HepG2 (cell line): ENCODE results near the gene USP38. TPM values are rescaled to one million over a fixed set of nuclear protein-coding genes. Genes with fewer than 3 reads are reported as not detected.
A peak's percentile ranks its signal among the peaks of the same experiment; 100 is the strongest.
"Not testable (repeated sequence)": the region's sequence is repeated elsewhere in the genome, so short reads cannot be mapped to it uniquely, and the experiment has no call there.

Experiments used
- ATAC-seq: fragments of 200-7000 bp; cut with Tn5 transposase; 3 replicates; pipeline ENCODE4 v1.9.1; 2020; ENCODE audit warnings: mild to moderate bottlenecking, moderate library complexity
- BruUV-seq: library from RNA; stranded (reverse); fragments of 400-500 nt; replicated peaks from 2 replicates; lab custom pipeline; 2021; lab: Mats Ljungman, UMichigan
- CTCF ChIA-PET: fragments of 300-600 bp; formaldehyde crosslinking; extraction: SDS; loops from one replicate; lab custom pipeline; 2021; ENCODE audit warnings: low total read pairs, inconsistent platforms, low intra/inter-chr PET ratio; lab: Yijun Ruan, JAX
- POLR2A ChIA-PET: fragments of 350-600 bp; sonication (Branson Sonifier 250); formaldehyde crosslinking; loops from one replicate; lab custom pipeline; 2020; ENCODE audit warnings: antibody characterized with exemption, inconsistent platforms; lab: Yijun Ruan, JAX
- DNase-seq: peaks from one replicate; pipeline ENCODE4 v3.0.0-alpha.2; 2015; ENCODE audit warnings: low spot score
- FAIRE-seq: peaks from 3 replicates; lab custom pipeline; 2011; peaks lifted over from hg19 to GRCh38; lab: Jason Lieb, UNC
- H2AFZ ChIP-seq: one replicate; pipeline ENCODE4 v1.6.1; 2011; ENCODE audit warnings: low read length, inconsistent platforms
- H3K27ac ChIP-seq: fragments of 300-600 bp; 3 replicates; pipeline ENCODE4 v1.8.0; 2011; ENCODE audit warnings: mixed run types, mild to moderate bottlenecking, mixed read lengths, low read length, inconsistent platforms; ENCODE audit not compliant: insufficient read depth; ENCODE audit errors: extremely low read length
- H3K27me3 ChIP-seq, 2 experiments: fragments of 200-600 bp in 1 of 2; 2 replicates in 1 of 2; 3 replicates in 1 of 2; pipeline versions ENCODE4 v1.6.0 to v1.8.0; 2011; ENCODE audit warnings: low read length in 2 of 2, mild to moderate bottlenecking in 2 of 2, moderate library complexity in 2 of 2, inconsistent platforms in 1 of 2; ENCODE audit not compliant: insufficient read depth in 2 of 2, control insufficient read depth in 1 of 2
- H3K36me3 ChIP-seq, 2 experiments: fragments of 200-600 bp in 1 of 2; replicated peaks in 1 of 2; 2 replicates in 1 of 2; 3 replicates in 1 of 2; pipeline versions ENCODE4 v1.5.1 to v1.8.0; 2011; ENCODE audit warnings: low read length in 2 of 2, inconsistent platforms in 1 of 2; ENCODE audit not compliant: insufficient read depth in 2 of 2, control insufficient read depth in 1 of 2
- H3K4me1 ChIP-seq: 2 replicates; pipeline ENCODE4 v1.5.1; 2012; ENCODE audit warnings: low read length, inconsistent platforms; ENCODE audit not compliant: insufficient read depth
- H3K4me2 ChIP-seq: 2 replicates; pipeline ENCODE4 v1.6.0; 2011; ENCODE audit warnings: low read depth, low read length, inconsistent platforms
- H3K4me3 ChIP-seq, 3 experiments: fragments of 200-600 bp in 1 of 3; sonication (generic), shearing (Covaris generic) in 1 of 3; replicated peaks in 1 of 3; 2 replicates each; pipeline ENCODE4 v1.5.1; 2011 to 2016; ENCODE audit warnings: low read length in 3 of 3, inconsistent platforms in 2 of 3, low read depth in 2 of 3, mild to moderate bottlenecking in 2 of 3, control low read depth in 1 of 3, mixed read lengths in 1 of 3; ENCODE audit not compliant: insufficient read depth in 1 of 3
- H3K79me2 ChIP-seq: one replicate; pipeline ENCODE4 v1.6.1; 2011; ENCODE audit warnings: low read length, inconsistent platforms; ENCODE audit not compliant: insufficient read depth
- H3K9ac ChIP-seq: 2 replicates; pipeline ENCODE4 v1.6.0; 2011; ENCODE audit warnings: mild to moderate bottlenecking, low read depth, low read length, inconsistent platforms; ENCODE audit not compliant: insufficient read depth
- H3K9me3 ChIP-seq: 2 replicates; pipeline ENCODE4 v1.5.1; 2012; ENCODE audit warnings: mild to moderate bottlenecking, low read length
- H4K20me1 ChIP-seq: 2 replicates; pipeline ENCODE4 v1.6.0; 2011; ENCODE audit warnings: inconsistent platforms, mild to moderate bottlenecking, low read length, moderate library complexity; ENCODE audit not compliant: insufficient read depth
- MAFF ChIP-seq: IDR thresholded peaks from 2 replicates; pipeline ENCODE4 v1.6.1; 2011; ENCODE audit warnings: low read depth, low read length, improper control_type of control experiment
- MAFK ChIP-seq, 2 experiments: IDR thresholded peaks in 1 of 2; conservative IDR thresholded peaks in 1 of 2; 2 replicates each; pipeline ENCODE4 v1.6.1; 2011; ENCODE audit warnings: improper control_type of control experiment in 2 of 2, low read length in 2 of 2
- NR2F1 ChIP-seq, 2 experiments: fragments of 450-650 bp in 1 of 2; formaldehyde crosslinking in 1 of 2; IDR thresholded peaks; 2 replicates each; pipeline versions ENCODE4 v1.5.0 to v1.6.1; 2016 to 2020; ENCODE audit warnings: mild to moderate bottlenecking in 1 of 2, missing compliant biosample characterization in 1 of 2, missing genetic modification reagents in 1 of 2, moderate library complexity in 1 of 2
- WGBS: methylation state at CpG from one replicate; pipeline ENCODE4 v1.1.6; 2017; ENCODE audit warnings: low lambda C conversion rate; 5-methylcytosine and 5-hydroxymethylcytosine counted together
- in situ Hi-C: cut with HindIII; loops from 2 replicates; pipeline ENCODE4 v1.10.0; 2017; ENCODE audit warnings: low pct_unique_long_range_greater_than_20kb; ENCODE audit not compliant: extremely low pct_ligation_motif_present
- intact Hi-C: fragments of 100-400 bp; cut with micrococcal nuclease; formaldehyde crosslinking; loops from one replicate; pipeline ENCODE4 v1.10.0; 2022; ENCODE audit not compliant: unreplicated experiment
- polyA plus RNA-seq, 8 experiments: library from polyadenylated mRNA; depleted of rRNA in 3 of 8; stranded (reverse) in 7 of 8; unstranded in 1 of 8; fragments of >200 nt; fragmentation: Illumina TruSeq in 4 of 8; extraction: Trizol in 4 of 8; gene quantifications; 2 replicates each; pipeline versions ENCODE4 v1.2.1 to v1.2.3, GENCODE V29; 2011 to 2016; ENCODE audit warnings: low read depth in 4 of 8, missing spikeins in 1 of 8, mixed read lengths in 1 of 8; ENCODE audit not compliant: insufficient read depth in 1 of 8
- total RNA-seq, 5 experiments: library from RNA; depleted of rRNA; stranded (reverse); fragments of >200 nt; fragmentation: Illumina TruSeq; extraction: Trizol; gene quantifications; 2 replicates each; pipeline ENCODE4 v1.2.3, GENCODE V29; 2016; ENCODE audit warnings: low read depth in 1 of 5

The USP38 gene
- total and polyA plus RNA-seq, 2 of the 13 experiments (the other 11 are each of a cell fraction or from before 2014, with no cell fraction given): 4.5 to 11.8 TPM

- Histone ChIP-seq H3K36me3 (no peaks in the 10 kb centered on the region), H2AFZ (no peak overlapping the region), H3K79me2 (no peaks in the 10 kb centered on the region), H3K27me3 (peaks cover 0 to 5% of the 10 kb centered on the region in 2 experiments; a peak in 1 of 5 replicates), H3K4me2 (no peak overlapping the region), H3K27ac (no peak overlapping the region), H4K20me1 (no peaks in the 10 kb centered on the region), H3K9me3 (peaks cover 7% of the 10 kb centered on the region), H3K4me3 (no peak overlapping the region), H3K9ac (no peak overlapping the region), H3K4me1 (no peaks in the 10 kb centered on the region)
- intact Hi-C loops: no loop called here
- ChIA-PET POLR2A (no interaction called here), CTCF (no interaction called here)
- FAIRE-seq (no peak), DNase-seq (no peak), ATAC-seq (no peak)
- TF ChIP-seq MAFK (conservative IDR thresholded peaks at IDR 0.05 in 1 of 2, IDR thresholded peaks at IDR 0.05 in 1 of 2; ENCODE audit: low read length in 2 of 2) (peak; percentile 80 to 87), NR2F1 (CRISPR knock-in tag; IDR thresholded peaks at IDR 0.05) (no peak), MAFF (peak; percentile 83)
- in situ Hi-C loops: no loop called here
- no TSS peak for BruUV-seq
- 0% methylated on average over 1 of the region's 1 CpG for WGBS
Observed at GRCh38 chr4:143262838-143263237, 78.1 kb downstream of the USP38 start.

GRCh38 chr4:143267690-143268089 lies 83.0 kb downstream of the USP38 start:
- WGBS: 80% methylated on average over 2 of the region's 2 CpGs
- H3K4me1 ChIP-seq, ATAC-seq, BruUV-seq, DNase-seq, H3K79me2 ChIP-seq, CTCF ChIA-PET, H4K20me1 ChIP-seq, H2AFZ ChIP-seq, H3K27ac ChIP-seq, H3K9ac ChIP-seq, in situ Hi-C loops, POLR2A ChIA-PET, H3K36me3 ChIP-seq, intact Hi-C loops, H3K4me2 ChIP-seq, H3K4me3 ChIP-seq, FAIRE-seq, H3K27me3 ChIP-seq: not testable (repeated sequence)
- peaks cover 17% of the 10 kb centered on the region for H3K9me3 ChIP-seq
